Measurements from ENCODE around the gene GFRA1.
A peak's percentile ranks its signal among the peaks of the same experiment; 100 is the strongest.

GFRA1 gene

DNA sequence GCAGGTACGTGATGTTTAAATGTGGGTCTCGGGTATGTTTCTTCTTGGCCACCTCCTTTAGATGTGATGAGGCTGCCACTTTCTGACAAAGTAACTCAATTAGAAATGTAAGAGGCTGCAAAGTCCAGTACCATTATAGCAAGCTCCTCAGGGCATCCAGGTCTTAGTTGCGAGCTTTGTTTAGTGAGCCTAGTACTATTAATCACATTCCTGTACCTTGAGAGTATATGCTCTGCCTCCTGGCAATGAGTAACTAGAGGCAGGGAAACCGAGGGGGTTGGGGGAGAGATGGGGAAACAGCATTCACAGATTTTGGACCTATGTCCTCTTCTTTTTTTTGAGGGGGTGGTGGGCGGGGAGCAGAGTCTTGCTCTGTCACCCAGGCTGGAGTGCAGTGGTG is 131.8 kb downstream of the GFRA1 start:
- TF ChIP-seq, protein P1, sequence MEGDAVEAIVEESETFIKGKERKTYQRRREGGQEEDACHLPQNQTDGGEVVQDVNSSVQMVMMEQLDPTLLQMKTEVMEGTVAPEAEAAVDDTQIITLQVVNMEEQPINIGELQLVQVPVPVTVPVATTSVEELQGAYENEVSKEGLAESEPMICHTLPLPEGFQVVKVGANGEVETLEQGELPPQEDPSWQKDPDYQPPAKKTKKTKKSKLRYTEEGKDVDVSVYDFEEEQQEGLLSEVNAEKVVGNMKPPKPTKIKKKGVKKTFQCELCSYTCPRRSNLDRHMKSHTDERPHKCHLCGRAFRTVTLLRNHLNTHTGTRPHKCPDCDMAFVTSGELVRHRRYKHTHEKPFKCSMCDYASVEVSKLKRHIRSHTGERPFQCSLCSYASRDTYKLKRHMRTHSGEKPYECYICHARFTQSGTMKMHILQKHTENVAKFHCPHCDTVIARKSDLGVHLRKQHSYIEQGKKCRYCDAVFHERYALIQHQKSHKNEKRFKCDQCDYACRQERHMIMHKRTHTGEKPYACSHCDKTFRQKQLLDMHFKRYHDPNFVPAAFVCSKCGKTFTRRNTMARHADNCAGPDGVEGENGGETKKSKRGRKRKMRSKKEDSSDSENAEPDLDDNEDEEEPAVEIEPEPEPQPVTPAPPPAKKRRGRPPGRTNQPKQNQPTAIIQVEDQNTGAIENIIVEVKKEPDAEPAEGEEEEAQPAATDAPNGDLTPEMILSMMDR (IDR thresholded peaks at IDR 0.05; ENCODE audit: poor library complexity, severe bottlenecking), result no peak

DNA sequence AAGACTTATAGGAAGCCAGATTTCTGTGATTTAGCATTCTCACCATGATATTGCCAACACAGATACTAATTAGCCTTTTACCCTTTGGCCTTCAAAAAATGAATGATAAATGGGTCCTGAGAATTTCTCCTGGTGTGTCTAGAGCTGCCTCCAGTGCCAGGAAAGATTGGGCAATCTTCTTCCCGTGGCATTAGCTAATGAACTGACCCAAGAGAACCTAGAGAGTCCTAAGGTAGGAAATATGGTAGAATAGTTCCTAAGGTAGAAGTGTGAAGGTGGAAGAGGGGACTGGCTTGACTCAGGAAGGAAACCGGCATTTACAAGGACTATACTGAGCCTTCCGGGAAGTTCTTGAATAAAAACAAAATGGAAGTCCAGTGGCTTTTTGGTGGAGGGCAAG is 133.1 kb downstream of the GFRA1 start:
- H3K4me1 ChIP-seq (ENCODE audit: insufficient read depth, poor library complexity, severe bottlenecking), result no peaks in the 10 kb centered on the region
- no peak overlapping the region for H3K4me3 ChIP-seq (ENCODE audit: severe bottlenecking)
- H3K27ac ChIP-seq (ENCODE audit: poor library complexity, severe bottlenecking), result no peak overlapping the region
- ATAC-seq (ENCODE audit: low read depth) (no peak), DNase-seq (ENCODE audit: low spot score) (no peak)
- no peaks in the 10 kb centered on the region for H3K36me3 ChIP-seq (ENCODE audit: low read depth)
- TF ChIP-seq, protein P1 (IDR thresholded peaks at IDR 0.05; ENCODE audit: poor library complexity, severe bottlenecking), result no peak
- no peaks in the 10 kb centered on the region for H3K9me3 ChIP-seq (ENCODE audit: severe bottlenecking)
- no peaks in the 10 kb centered on the region for H3K27me3 ChIP-seq (ENCODE audit: insufficient read depth, poor library complexity, severe bottlenecking)

More for the DNA sequence above, 131.8 kb downstream of the GFRA1 start:
- no peaks in the 10 kb centered on the region for H3K36me3 ChIP-seq (ENCODE audit: low read depth)
- H3K27me3 ChIP-seq (ENCODE audit: insufficient read depth, poor library complexity, severe bottlenecking), result no peaks in the 10 kb centered on the region
- DNase-seq (ENCODE audit: low spot score), result no peak
- H3K9me3 ChIP-seq (ENCODE audit: severe bottlenecking), result no peaks in the 10 kb centered on the region
- H3K4me3 ChIP-seq (ENCODE audit: severe bottlenecking), result no peak overlapping the region
- H3K27ac ChIP-seq (ENCODE audit: poor library complexity, severe bottlenecking), result no peak overlapping the region
- ATAC-seq (ENCODE audit: low read depth), result no peak
- H3K4me1 ChIP-seq (ENCODE audit: insufficient read depth, poor library complexity, severe bottlenecking), result no peaks in the 10 kb centered on the region

- Histone ChIP-seq H3K36me3 (ENCODE audit: low read depth) (no peaks in the 10 kb centered on the region), H3K27me3 (ENCODE audit: insufficient read depth, poor library complexity, severe bottlenecking) (no peaks in the 10 kb centered on the region), H3K9me3 (ENCODE audit: severe bottlenecking) (no peaks in the 10 kb centered on the region), H3K27ac (ENCODE audit: poor library complexity, severe bottlenecking) (no peak overlapping the region), H3K4me3 (ENCODE audit: severe bottlenecking) (no peak overlapping the region), H3K4me1 (ENCODE audit: insufficient read depth, poor library complexity, severe bottlenecking) (no peaks in the 10 kb centered on the region)
- TF ChIP-seq, protein P1 (IDR thresholded peaks at IDR 0.05; ENCODE audit: poor library complexity, severe bottlenecking), result no peak
- DNase-seq (ENCODE audit: low spot score) (no peak), ATAC-seq (ENCODE audit: low read depth) (0 out of 3 replicates have a peak, but pooled peaks have one; percentile 29)
Measured at GRCh38 chr10:116138897-116139296, 134.1 kb downstream of the GFRA1 start.

DNA sequence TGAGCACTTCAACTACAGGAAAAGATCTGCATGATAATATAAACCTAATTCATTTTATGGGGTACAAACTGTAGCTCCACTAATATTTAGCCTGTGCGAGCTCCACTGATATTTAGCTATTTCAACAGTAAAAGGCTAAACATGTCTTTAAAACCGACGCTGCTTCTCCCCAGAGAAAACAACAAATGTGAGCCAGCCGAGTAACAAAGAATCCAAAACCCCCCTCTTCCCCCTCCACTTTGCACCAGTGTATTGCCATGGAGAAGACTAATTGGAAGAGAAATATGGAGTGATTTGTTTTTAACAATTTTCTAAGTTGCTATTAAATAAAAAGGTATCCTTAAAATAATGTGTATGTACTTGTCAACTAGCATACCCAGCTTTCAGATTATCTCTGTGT is 136.7 kb downstream of the GFRA1 start:
- TF ChIP-seq, protein P1 (IDR thresholded peaks at IDR 0.05; ENCODE audit: poor library complexity, severe bottlenecking), result no peak
- no peaks in the 10 kb centered on the region for H3K9me3 ChIP-seq (ENCODE audit: severe bottlenecking)
- no peak overlapping the region for H3K27ac ChIP-seq (ENCODE audit: poor library complexity, severe bottlenecking)
- DNase-seq (ENCODE audit: low spot score) (no peak), ATAC-seq (ENCODE audit: low read depth) (no peak)
- no peak overlapping the region for H3K4me3 ChIP-seq (ENCODE audit: severe bottlenecking)
- H3K4me1 ChIP-seq (ENCODE audit: insufficient read depth, poor library complexity, severe bottlenecking), result no peaks in the 10 kb centered on the region
- H3K27me3 ChIP-seq (ENCODE audit: insufficient read depth, poor library complexity, severe bottlenecking), result no peaks in the 10 kb centered on the region
- H3K36me3 ChIP-seq (ENCODE audit: low read depth), result no peaks in the 10 kb centered on the region

- DNase-seq (ENCODE audit: low spot score) (no peak), ATAC-seq (ENCODE audit: low read depth) (no peak)
- no peak overlapping the region for H3K27ac ChIP-seq (ENCODE audit: poor library complexity, severe bottlenecking)
- H3K27me3 ChIP-seq (ENCODE audit: insufficient read depth, poor library complexity, severe bottlenecking), result no peaks in the 10 kb centered on the region
- H3K4me3 ChIP-seq (ENCODE audit: severe bottlenecking), result no peak overlapping the region
- no peaks in the 10 kb centered on the region for H3K4me1 ChIP-seq (ENCODE audit: insufficient read depth, poor library complexity, severe bottlenecking)
- no peaks in the 10 kb centered on the region for H3K9me3 ChIP-seq (ENCODE audit: severe bottlenecking)
- TF ChIP-seq, protein P1 (IDR thresholded peaks at IDR 0.05; ENCODE audit: poor library complexity, severe bottlenecking), result no peak
- H3K36me3 ChIP-seq (ENCODE audit: low read depth), result no peaks in the 10 kb centered on the region
Measured at GRCh38 chr10:116134322-116134721, 138.7 kb downstream of the GFRA1 start.
